ENCODE data around the gene ETAA1.

ETAA1 gene

GRCh38 chr2:67397143-67397986, at the start of gene ETAA1:
Gene ETAA1, plus strand, starts transcription at chr2:67397333. Its CDS starts 116 bp downstream, at chr2:67397449.
- DNase-seq (ENCODE audit: low read depth in 2 of 2): peak; percentile 83 to 87

- no peak for DNase-seq (ENCODE audit: low read depth in 2 of 2)
Measured at GRCh38 chr2:67366832-67367412, 30.2 kb upstream of the ETAA1 start.

- no peak for DNase-seq (ENCODE audit: low read depth in 2 of 2)
Measured at GRCh38 chr2:67374481-67374880, 22.7 kb upstream of the ETAA1 start.

GRCh38 chr2:67374949-67375348, 22.2 kb upstream of the ETAA1 start:
- no peak for DNase-seq (ENCODE audit: low read depth in 2 of 2)

- no peak for DNase-seq (ENCODE audit: low read depth in 2 of 2)
Measured at GRCh38 chr2:67378555-67378954, 18.6 kb upstream of the ETAA1 start.

GRCh38 chr2:67379048-67379447, 18.1 kb upstream of the ETAA1 start:
- DNase-seq (ENCODE audit: low read depth in 2 of 2): no peak

- no peak for DNase-seq (ENCODE audit: low read depth in 2 of 2)
Measured at GRCh38 chr2:67384123-67384822, 12.9 kb upstream of the ETAA1 start.

- no peak for DNase-seq (ENCODE audit: low read depth in 2 of 2)
Measured at GRCh38 chr2:67388680-67389079, 8.5 kb upstream of the ETAA1 start.

GRCh38 chr2:67389286-67389685, 7.8 kb upstream of the ETAA1 start:
- no peak for DNase-seq (ENCODE audit: low read depth in 2 of 2)

- no peak for DNase-seq (ENCODE audit: low read depth in 2 of 2)
Measured at GRCh38 chr2:67389788-67390187, 7.3 kb upstream of the ETAA1 start.

GRCh38 chr2:67393237-67393636, 3.9 kb upstream of the ETAA1 start:
- DNase-seq (ENCODE audit: low read depth in 2 of 2): no peak

GRCh38 chr2:67394734-67395133, 2.4 kb upstream of the ETAA1 start:
- no peak for DNase-seq (ENCODE audit: low read depth in 2 of 2)

- DNase-seq (ENCODE audit: low read depth in 2 of 2): no peak
Measured at GRCh38 chr2:67399144-67399543, 2.0 kb downstream of the ETAA1 start.

- DNase-seq (ENCODE audit: low read depth in 2 of 2): no peak
Measured at GRCh38 chr2:67399831-67400489, 2.8 kb downstream of the ETAA1 start.

- DNase-seq (ENCODE audit: low read depth in 2 of 2): no peak
Measured at GRCh38 chr2:67400560-67401485, 3.7 kb downstream of the ETAA1 start.

- no peak for DNase-seq (ENCODE audit: low read depth in 2 of 2)
Measured at GRCh38 chr2:67408346-67408745, 11.2 kb downstream of the ETAA1 start.

- no peak for DNase-seq (ENCODE audit: low read depth in 2 of 2)
Measured at GRCh38 chr2:67412424-67412823, 15.3 kb downstream of the ETAA1 start.

GRCh38 chr2:67414867-67415266, 17.7 kb downstream of the ETAA1 start:
- DNase-seq (ENCODE audit: low read depth in 2 of 2): no peak

- DNase-seq (ENCODE audit: low read depth in 2 of 2): no peak
Measured at GRCh38 chr2:67416136-67416535, 19.0 kb downstream of the ETAA1 start.

GRCh38 chr2:67423489-67423888, 26.4 kb downstream of the ETAA1 start:
- DNase-seq (ENCODE audit: low read depth in 2 of 2): no peak

- no peak for DNase-seq (ENCODE audit: low read depth in 2 of 2)
Measured at GRCh38 chr2:67436221-67436620, 39.1 kb downstream of the ETAA1 start.
